ENCODE data around the gene IGFALS.
"Not testable (repeated sequence)": the region's sequence is repeated elsewhere in the genome, so short reads cannot be mapped to it uniquely, and the experiment has no call there.

Gene IGFALS

GRCh38 chr16:1818204-1818872 lies 24.8 kb upstream of the IGFALS start:
- DNase-seq (ENCODE audit: low read depth in 2 of 3, low spot score in 2 of 3), result no peak

GRCh38 chr16:1817716-1818115 lies 24.2 kb upstream of the IGFALS start:
- no peak for DNase-seq (ENCODE audit: low read depth in 2 of 3, low spot score in 2 of 3)

GRCh38 chr16:1817276-1817589 lies 23.7 kb upstream of the IGFALS start:
- DNase-seq (ENCODE audit: low read depth in 2 of 3, low spot score in 2 of 3), result no peak

- DNase-seq (ENCODE audit: low read depth in 2 of 3, low spot score in 2 of 3), result no peak
These were observed 23.1 kb upstream of the IGFALS start for GRCh38 chr16:1816396-1817275.

DNA sequence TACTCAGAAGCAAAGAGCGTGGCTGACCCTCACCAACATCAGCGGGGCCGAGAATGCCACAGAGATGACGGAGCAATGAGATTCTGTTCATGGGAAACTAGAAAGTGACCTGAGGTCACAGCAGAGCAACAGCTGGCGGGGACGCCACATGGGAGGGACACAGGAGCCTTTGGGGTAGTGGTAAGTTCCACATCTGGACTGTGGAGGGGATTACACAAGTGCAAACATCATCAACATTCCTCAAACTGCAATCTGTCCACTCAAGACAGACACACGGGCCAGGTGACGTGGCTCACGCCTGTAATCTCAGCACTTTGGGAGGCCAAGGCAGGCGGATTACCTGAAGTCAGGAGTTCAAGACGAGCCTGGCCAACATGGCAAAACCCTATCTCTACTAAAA lies 22.0 kb upstream of the IGFALS start:
- no peak for DNase-seq (ENCODE audit: low read depth in 2 of 3, low spot score in 2 of 3)

GRCh38 chr16:1812732-1813163 lies 19.2 kb upstream of the IGFALS start:
- peak in 1 of 3 experiments; percentile 17 for DNase-seq (ENCODE audit: low read depth in 2 of 3, low spot score in 2 of 3)

GRCh38 chr16:1810536-1810935 lies 17.0 kb upstream of the IGFALS start:
- DNase-seq (ENCODE audit: low read depth in 2 of 3, low spot score in 2 of 3), result no peak

GRCh38 chr16:1810106-1810505 lies 16.6 kb upstream of the IGFALS start:
- DNase-seq (ENCODE audit: low read depth in 2 of 3, low spot score in 2 of 3), result no peak

DNA sequence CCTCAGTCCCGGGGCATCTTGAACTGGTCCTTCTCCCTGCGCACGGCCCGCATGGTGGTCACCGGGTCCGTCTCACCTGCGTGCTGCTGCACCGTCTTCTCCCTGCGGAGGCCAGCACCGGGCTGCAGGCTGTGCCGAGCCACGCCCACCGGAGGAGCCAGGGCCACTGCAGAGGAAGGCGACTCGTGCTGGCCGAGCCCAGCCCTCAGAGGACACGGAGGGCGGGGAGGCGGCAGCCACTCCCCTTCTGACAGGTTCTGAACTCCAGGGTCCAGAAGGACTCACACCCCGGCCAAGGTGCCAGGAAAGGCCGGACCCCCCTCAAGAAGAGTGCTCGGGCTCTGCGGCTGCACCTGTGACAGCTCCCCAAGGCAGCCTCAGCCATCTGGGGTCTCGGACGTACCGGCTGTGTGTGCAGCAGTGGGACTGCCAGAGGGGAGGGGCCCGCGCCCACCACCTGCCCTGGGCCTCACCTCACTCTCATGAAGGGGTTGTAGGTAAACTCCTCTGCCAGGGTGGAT lies 15.8 kb upstream of the IGFALS start:
- DNase-seq (ENCODE audit: low read depth in 2 of 3, low spot score in 2 of 3), result no peak

- DNase-seq (ENCODE audit: low read depth in 2 of 3, low spot score in 2 of 3), result no peak
These were observed 15.2 kb upstream of the IGFALS start for GRCh38 chr16:1808691-1809090.

GRCh38 chr16:1807626-1808025 lies 14.1 kb upstream of the IGFALS start:
- DNase-seq (ENCODE audit: low read depth in 2 of 3, low spot score in 2 of 3), result no peak

GRCh38 chr16:1800701-1801100 lies 7.2 kb upstream of the IGFALS start:
- DNase-seq (ENCODE audit: low read depth in 2 of 3, low spot score in 2 of 3), result no peak

GRCh38 chr16:1799263-1799662 lies 5.8 kb upstream of the IGFALS start:
- DNase-seq (ENCODE audit: low read depth in 2 of 3, low spot score in 2 of 3), result not testable (repeated sequence)

DNA sequence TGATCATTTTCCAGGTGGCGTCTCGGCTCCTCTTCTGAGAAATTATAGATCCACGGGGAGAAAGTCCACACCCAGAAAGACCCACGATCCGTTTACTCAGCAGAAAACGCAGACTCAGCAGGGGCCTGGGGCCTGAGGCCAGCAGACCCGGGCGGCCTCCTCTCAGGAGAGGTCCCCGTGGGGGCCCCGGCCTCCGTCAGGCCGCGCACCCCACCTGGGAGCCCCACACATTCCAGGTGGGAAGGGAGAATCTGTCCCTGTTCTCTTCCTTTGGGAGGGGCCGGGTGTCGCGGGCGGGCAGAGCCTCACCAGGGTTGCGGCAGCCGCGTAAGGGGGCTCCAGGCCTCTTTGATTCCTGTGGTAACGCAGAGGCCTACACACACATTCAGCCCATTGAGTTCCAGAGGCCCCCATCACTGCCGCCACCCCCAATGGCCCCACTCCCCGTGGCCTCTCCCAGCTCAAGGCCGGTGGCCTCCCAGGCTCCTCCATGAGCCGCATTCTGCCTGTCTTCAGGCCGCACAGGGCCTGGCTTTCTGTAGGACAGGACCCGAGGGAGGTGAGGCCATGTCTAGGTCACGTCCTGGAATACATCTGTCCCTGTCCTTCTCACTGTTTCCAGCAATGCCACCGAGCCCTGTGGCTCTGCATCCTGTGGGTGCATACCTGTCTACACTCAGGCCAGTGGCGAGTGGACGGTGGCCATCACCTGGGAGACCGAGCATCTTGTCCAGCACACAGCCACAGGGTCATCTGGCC lies 1.6 kb upstream of the IGFALS start:
- no peak for DNase-seq (ENCODE audit: low read depth in 2 of 3, low spot score in 2 of 3)

GRCh38 chr16:1794221-1794871 lies 841 bp upstream of the IGFALS start:
- no peak for DNase-seq (ENCODE audit: low read depth in 2 of 3, low spot score in 2 of 3)

GRCh38 chr16:1792836-1793577 lies 498 bp downstream of the IGFALS start:
- DNase-seq (ENCODE audit: low read depth in 2 of 3, low spot score in 2 of 3), result no peak

DNA sequence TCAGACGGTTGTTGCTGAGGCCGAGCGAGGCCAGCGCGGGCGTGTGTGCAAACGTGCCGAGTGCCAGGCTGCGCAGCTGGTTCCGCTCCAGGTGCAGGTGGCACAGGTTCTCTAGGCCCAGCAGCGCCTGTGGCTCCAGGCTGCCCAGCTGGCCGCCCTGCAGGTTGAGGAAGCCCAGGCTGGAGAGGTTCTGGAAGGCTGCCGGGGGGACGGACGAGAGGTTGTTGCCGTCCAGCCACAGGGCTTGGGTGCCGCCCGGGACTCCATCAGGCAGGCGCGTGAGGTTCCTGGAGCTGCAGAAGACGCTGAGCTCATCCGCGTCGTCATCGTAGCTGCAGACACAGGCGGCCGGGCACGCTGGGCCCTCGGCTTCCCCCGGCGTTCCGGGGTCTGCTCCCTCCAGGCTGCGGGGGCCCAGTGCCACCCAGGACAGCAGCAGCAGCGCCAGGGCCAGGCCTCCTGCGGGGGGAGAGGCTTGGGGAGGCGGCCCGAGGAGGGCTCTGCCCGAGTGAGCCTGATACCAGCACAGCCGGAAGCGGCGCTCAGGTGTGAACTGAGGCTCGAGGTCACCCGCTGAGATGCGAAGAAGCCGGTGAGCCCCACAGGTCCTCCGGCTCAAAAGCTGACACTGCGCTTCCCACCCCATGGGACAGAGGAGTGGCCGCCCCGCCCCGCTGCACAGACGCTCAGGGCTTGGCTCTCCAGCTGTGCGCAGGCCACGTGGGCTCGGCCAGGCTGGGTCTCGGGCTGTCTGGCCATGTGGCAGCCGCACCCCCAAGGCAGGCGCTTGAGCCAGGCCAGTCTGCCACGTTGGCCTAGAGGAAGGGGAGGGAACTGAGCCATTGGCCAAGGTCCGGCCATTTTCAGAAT lies 1.3 kb downstream of the IGFALS start:
- no peak for DNase-seq (ENCODE audit: low read depth in 2 of 3, low spot score in 2 of 3)

GRCh38 chr16:1791256-1791942 lies 2.1 kb downstream of the IGFALS start:
- no peak for DNase-seq (ENCODE audit: low read depth in 2 of 3, low spot score in 2 of 3)

All from activated CD8-positive, alpha-beta memory T cell treated with anti-CD3 and anti-CD28 coated beads for 48 hours (primary cell).